ENCODE data around the gene DRC3.

DNA sequence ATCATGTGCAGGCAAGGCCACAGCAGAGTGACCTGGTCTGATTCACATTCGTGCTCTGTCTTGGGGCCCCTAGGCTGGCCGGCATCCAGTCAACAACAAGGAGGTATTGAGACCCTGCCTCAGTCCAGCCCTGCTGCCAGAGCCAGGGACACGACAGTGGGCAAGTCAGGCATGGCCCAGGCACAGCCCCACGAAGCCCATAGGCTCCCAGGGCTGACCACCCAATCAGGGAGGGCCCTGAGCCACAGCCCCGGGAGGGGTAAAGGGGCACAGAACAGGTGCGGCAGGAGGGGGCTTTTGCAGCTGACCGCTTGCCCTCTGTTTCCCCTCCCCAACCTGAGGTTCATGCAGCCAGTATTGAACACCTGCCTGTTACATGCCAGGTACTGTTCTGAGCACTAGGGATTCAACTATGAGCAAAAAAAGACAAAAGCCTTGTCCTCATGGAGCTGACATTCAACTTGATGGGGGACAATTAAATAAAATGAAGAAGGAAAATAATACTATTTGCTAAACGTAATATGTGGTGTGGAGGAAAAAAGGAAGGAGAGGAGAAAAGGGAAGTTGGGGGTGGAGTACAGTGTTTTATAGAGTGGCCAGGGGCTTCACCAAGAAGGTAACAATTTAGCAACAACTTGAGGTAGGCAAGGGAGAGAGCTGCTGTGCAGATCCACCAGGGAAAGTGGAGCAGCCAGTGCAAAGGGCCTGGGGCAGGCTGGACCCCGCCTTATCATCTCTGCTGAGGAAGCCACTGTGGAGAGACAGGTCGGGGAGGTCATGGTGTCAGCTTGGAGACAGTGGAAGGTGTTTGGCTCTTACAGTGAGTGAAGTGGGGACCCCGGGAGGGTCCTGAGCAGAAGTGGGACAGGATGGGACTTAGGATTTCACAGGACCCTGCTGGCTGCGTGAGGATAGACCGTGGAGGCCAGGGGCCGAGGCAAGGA lies 6.1 kb downstream of the DRC3 start:
- TF ChIP-seq, protein P1, sequence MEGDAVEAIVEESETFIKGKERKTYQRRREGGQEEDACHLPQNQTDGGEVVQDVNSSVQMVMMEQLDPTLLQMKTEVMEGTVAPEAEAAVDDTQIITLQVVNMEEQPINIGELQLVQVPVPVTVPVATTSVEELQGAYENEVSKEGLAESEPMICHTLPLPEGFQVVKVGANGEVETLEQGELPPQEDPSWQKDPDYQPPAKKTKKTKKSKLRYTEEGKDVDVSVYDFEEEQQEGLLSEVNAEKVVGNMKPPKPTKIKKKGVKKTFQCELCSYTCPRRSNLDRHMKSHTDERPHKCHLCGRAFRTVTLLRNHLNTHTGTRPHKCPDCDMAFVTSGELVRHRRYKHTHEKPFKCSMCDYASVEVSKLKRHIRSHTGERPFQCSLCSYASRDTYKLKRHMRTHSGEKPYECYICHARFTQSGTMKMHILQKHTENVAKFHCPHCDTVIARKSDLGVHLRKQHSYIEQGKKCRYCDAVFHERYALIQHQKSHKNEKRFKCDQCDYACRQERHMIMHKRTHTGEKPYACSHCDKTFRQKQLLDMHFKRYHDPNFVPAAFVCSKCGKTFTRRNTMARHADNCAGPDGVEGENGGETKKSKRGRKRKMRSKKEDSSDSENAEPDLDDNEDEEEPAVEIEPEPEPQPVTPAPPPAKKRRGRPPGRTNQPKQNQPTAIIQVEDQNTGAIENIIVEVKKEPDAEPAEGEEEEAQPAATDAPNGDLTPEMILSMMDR (IDR thresholded peaks at IDR 0.05; ENCODE audit: low read depth, low read length, missing input control): no peak
- TF ChIP-seq, protein P2, sequence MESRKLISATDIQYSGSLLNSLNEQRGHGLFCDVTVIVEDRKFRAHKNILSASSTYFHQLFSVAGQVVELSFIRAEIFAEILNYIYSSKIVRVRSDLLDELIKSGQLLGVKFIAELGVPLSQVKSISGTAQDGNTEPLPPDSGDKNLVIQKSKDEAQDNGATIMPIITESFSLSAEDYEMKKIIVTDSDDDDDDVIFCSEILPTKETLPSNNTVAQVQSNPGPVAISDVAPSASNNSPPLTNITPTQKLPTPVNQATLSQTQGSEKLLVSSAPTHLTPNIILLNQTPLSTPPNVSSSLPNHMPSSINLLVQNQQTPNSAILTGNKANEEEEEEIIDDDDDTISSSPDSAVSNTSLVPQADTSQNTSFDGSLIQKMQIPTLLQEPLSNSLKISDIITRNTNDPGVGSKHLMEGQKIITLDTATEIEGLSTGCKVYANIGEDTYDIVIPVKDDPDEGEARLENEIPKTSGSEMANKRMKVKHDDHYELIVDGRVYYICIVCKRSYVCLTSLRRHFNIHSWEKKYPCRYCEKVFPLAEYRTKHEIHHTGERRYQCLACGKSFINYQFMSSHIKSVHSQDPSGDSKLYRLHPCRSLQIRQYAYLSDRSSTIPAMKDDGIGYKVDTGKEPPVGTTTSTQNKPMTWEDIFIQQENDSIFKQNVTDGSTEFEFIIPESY (IDR thresholded peaks at IDR 0.05): no peak
- TF ChIP-seq RAD21 (IDR thresholded peaks at IDR 0.05): no peak
- TF ChIP-seq TAF1 (conservative IDR thresholded peaks at IDR 0.05): no peak
- TF ChIP-seq, protein P3, sequence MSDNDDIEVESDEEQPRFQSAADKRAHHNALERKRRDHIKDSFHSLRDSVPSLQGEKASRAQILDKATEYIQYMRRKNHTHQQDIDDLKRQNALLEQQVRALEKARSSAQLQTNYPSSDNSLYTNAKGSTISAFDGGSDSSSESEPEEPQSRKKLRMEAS (IDR thresholded peaks at IDR 0.05): no peak
- no peak for TF ChIP-seq RXRA (IDR thresholded peaks at IDR 0.05)
